HTERT RPE-1 (cell line): ENCODE data around the gene APOD.
"Not testable (repeated sequence)": the region's sequence is repeated elsewhere in the genome, so short reads cannot be mapped to it uniquely, and the experiment has no call there.

ENCODE experiments used
- in situ Hi-C: fragments of 300-500 bp; cut with MboI; formaldehyde crosslinking; loops from 4 replicates; pipeline ENCODE4 v1.14.3; 2020; ENCODE audit warnings: low sequenced_read_pairs

APOD gene

DNA sequence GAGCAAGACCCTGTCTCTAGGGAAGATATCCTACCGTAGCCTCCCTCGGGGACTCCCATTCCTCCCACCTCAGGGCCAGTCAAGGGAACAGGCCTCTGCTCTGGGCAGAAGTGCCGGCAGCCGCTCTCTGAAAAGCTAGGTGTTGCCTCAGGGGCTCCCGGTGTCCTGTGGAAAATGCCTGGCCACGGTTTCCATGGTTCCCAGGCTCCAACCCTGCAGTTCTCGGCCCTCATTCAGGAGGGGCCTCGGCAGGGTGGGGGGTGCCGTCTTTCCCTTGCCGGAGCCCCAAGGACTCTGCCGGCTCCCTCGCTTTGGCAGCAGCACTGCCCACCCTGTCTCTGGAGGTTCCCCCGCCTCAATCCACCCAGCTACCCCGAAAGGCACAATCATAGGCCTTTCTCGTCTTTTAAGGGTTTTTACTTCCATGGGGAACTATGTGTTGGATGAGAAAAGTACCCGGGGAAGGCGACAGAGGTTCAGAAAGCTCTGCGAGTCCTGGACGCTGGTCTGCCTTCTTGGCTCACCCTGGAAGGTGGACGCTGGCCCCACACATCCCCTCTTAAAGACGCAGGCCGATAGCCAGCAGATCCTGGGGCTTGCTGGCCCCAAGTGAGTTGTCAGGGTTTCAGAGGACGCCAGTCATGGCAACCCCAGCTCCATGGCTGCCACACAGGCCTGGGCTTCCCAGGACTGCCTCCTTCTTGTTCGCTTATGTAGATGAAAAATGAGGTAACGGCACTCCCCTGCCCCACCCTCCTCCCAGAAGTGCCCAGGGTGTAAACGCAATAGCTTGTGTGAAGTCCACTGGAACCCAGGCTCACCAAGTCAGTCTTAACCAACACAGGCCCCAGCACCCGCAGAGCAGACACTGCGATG is 34.3 kb upstream of the APOD start:
- in situ Hi-C loops = not testable (repeated sequence)

DNA sequence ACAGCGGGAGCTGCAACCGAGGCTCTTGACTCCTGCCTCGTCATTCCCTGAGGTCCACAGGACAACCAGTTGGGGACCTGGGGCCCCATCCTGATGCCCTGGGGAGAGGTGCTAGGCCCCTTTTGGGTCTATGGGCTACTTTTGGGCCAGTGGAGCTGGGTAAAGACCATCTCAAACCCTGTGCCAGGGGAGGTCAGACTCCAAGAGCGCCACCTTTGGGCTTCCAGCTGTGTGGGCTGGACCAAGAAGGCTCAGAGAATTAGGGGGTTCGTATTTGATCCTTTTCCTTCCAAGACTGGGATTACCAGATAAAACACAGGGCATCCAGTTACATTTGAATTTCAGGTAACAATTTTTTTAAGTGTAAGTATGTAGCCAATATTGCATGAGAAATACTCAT is 33.4 kb upstream of the APOD start:
- in situ Hi-C loops = not testable (repeated sequence)

DNA sequence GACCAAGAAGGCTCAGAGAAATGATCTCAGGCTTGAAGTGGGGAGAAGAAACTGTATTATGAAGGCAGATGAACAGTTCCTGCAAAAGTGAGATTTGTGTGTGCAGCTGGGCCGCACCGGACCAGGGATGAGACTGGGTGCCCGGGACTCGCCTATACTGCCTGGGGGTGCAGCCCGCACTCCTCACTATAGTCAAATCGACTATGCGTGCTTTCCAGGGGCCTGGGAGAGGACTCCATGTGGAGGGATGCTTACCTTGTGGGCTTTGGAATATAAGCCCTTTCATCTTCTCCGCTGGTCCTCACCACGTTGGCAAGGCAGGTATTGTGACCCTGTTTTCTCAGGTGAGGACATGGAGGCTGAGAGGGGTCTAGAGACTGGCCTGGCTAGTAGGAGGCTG is 32.9 kb upstream of the APOD start:
- in situ Hi-C loops = no loop called here

DNA sequence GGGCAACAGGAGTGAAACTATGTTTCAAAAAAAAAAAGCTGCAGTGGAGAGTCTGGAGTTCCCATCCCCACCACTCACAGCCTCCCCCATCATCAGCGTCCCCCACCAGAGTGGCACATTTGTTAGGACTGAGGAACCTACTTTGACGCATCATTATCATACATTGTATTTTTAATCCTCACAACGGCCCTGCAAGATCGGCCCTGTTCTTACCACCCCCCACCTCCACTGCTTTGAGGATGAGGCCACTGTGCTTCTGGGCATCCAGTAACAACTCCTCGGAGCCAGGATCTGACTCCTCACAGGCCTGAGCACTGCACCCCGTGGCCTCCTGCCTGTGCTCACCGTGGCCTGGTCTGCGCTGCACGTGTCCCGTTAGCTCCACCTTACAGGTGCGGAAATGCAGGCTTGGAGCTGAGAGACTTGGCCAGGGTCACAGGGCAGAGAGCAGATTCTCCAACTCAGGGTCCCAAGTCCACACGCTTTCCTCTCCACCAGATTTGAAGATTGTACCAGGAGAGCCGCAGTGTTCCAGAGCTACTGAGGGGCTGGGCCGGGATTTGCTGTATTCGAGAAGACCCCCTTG is 32.3 kb upstream of the APOD start:
- in situ Hi-C loops = not testable (repeated sequence)

DNA sequence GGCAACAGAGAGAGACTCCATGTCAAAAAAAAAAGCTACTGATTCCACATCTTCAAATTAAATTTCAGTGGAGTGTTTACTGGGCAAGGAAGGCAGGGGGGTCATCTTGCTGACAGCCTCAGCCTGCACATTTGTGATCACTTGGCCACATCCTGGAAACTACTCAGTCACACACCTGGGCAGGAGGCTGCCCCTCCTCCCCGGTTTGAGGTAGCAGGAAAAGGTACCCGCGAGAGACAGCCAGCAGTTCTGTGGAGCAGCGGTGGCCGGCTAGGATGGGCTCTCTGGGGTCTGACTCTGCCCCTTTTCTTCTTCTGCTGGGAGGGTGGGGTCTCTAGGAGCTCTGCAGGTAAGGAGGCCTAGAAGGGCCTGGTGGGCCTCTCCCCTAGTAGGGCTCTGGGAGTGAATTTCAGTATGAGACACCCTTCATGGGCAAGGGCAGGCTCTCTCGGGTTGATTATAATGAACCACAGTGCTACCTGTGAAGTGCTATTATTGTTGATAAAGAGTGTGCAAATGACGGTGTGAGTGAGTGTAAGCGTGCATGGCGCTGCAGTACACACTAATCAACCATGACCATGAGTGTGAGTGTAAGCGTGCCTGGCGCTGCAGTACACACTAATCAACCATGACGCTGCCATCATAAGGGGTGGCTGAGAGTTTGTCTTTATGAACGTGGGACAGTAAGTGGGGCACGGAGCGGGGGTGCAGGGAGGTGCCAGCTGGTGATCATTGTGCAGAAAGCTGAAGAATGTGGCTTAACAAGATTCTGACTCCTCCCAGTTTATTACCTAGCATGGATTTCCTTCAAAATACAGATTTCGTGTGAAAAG is 31.1 kb upstream of the APOD start:
- in situ Hi-C loops = not testable (repeated sequence)

DNA sequence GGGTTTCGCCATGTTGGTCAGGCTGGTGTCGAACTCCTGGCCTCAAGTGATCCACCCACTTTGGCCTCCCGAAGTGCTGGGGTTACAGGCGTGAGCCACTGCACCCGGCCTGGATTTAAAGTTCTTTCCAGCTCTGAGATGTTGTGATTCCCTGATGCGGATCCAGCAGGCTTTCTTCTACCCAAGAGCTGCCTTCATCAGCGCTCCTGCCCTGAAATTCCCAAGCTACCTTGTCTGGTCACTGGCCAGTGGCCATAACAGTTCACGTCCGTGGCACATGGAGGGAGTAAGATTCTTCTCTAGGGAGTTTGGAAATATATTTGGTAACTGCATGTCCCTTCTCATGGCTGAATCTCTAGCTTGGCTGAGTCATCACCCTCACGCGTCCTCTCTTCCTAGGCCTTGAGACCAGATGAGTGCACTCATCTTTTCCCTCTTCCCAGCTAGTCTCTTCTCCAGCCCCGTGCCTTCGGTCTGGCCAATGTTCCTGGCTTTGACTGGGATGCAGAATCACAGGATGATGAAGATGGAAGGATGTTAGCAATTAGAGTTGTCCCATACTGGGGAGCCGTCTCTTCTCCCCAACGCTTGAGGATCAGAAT is 29.8 kb upstream of the APOD start:
- in situ Hi-C loops = no loop called here

DNA sequence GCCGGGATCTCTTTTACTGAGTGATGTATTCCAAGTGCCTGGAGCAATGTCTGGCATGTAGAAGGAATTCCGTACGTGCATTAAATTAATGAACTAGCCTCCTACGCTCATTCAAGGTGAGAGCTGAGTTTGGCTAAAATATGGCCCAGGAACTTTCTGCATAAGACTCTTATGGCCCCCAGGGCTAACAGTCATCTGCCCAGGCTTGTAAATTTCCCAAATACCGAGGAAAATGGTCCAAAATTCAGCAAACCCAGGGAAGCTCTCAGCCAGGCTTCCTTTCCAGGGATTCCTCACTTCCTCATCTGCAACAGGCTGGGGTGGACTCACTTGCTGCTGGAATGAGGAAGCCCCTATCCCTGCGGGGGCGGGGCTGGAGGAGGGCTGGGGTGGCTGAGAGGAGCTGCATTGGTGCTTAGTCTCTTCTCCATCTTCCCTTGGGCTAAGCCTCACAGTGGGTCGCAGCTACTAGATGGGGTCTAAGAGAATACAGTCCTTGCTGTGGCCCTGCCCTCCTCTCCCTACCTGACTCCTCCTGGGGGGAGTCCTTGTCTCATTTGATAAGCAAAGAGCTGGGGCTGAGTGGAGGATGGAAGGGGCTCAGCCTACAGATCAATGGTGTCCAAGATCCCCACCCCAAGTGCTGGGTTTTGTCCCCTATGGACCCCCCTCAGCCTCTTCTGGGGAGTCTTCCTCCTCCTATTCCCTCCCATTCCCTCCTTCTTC is 28.5 kb upstream of the APOD start:
- in situ Hi-C loops = no loop called here

DNA sequence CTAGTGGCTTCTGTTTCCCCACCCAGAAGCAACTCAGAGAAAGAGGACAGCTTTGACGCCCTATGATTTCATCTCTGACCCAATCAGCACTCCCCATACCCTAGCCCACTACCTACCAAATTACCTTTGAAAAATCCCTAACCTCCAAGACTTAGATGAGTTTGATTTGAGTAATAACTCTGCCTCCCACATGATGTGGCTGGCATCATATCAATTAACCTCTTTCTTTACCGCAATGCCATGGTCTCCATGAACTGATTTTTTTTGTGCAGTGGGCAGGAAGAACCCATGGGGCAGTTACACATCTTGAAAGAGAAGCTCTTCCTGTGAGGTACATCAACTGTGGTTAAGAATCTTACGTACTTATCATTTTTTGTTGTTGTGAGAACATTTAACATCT is 25.5 kb upstream of the APOD start:
- in situ Hi-C loops = no loop called here

DNA sequence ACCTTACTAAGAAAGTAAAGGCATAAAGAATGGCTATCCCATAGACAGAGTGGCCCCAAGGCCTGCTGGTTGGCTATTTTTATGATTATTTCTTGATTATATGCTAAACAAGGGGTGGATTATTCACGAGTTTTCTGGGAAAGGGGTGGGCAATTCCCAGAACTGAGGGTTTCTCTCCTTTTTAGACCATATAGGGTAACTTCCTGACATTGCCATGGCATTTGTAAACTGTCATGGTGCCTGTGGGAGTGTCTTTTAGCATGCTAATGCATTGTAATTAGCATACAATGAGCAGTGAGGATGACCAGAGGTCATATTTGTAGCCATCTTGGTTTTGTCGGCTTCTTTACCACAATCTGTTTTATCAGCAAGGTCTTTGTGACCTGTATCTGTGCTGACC is 18.0 kb upstream of the APOD start:
- in situ Hi-C loops = not testable (repeated sequence)

DNA sequence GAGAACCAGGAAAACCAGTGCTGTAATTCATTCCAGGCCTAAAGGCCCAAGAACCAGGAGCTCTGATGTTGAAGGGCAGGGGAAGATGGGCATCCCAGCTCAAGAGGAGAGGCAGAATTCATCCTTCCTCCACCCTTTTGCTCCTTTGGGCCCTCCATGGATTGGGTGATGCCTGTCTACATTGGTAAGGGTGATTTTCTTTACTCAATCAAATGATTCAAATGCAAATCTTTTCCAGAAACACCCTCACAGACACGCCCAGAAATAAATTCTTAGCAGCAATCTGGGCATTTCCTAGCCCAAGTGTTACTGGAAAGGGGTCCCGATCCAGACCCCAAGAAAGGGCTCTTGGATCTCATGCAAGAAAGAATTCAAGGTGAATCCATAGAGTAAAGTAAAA is 17.6 kb upstream of the APOD start:
- in situ Hi-C loops = no loop called here

DNA sequence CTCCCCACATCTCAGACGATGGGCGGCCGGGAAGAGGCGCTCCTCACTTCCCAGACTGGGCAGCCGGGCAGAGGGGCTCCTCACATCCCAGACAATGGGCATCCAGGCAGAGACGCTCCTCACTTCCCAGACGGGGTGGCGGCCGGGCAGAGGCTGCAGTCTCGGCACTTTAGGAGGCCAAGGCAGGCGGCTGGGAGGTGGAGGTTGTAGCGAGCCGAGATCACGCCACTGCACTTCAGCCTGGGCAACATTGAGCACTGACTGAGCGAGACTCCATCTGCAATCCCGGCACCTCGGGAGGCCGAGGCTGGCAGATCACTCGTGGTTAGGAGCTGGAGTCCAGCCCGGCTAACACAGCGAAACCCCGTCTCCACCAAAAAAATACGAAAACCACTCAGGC is 16.2 kb upstream of the APOD start:
- in situ Hi-C loops = not testable (repeated sequence)

DNA sequence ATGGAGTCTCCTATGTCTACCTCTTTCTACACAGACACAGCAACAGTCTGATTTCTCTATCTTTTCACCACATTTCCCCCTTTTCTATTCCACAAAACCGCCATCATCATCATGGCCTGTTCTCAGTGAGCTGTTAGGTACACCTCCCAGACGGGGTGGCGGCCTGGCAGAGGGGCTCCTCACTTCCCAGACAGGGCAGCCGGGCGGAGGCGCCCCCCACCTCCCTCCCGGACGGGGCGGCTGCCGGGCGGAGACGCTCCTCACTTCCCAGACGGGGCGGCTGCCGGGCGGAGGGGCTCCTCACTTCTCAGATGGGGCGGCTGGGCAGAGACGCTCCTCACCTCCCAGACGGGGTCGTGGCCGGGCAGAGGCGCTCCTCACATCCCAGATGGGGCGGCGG is 15.8 kb upstream of the APOD start:
- in situ Hi-C loops = not testable (repeated sequence)

DNA sequence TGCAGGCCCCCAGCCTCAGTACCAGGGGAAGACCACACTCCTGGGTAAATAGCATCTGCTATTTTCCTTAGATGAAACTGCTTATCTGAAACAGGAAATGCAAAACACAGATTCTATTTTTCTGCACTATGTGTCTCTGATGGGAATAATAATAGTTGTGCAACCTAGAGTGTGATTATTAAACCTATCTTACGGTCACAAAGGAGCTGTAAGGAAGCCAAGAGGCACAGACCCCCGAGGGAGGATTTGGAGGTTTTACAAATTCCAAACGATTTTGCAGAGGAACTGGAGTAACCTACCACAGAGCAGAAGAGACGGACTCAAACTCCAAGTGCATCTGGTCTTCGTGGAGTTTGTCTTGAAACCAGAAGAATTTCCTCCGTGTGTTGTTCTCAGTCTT is 14.1 kb upstream of the APOD start:
- in situ Hi-C loops = no loop called here

DNA sequence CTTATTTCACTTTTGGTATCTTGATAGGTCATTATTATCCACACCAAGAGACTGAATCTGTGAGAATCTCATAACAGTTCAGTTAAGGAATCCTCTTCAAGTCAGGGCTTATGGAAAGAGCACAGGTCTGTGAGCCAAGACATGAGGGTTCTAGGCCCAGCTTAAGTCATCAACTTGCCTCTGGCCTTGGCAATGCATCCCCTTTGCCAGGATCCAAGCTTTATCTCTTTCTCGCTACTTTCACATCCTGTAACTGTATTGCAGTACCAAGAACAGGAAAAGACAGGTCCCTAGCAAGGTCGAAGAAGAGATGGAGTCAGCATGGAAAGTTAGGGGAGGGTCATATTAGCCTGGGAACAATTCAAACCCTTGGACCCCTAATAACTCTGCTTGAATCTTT is 13.5 kb upstream of the APOD start:
- in situ Hi-C loops = no loop called here

DNA sequence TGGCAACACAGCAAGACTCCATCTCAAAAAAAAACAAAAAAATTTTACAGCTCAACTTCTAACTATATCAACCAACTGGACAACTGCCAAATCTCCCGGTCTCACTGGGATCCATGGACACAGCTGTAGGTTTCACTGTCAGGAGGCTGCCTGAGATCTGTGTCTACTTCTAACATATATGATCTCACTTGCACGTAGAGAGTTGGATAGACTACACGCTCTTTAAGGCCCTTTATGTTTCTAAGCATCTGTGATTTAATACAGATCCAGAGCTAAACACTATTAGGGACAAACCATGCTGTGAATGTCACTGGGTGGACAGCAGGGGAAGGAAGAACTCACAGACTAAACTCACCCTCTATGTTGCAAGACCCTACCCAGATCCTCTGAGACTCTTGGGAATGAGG is 13.0 kb upstream of the APOD start:
- in situ Hi-C loops = no loop called here

DNA sequence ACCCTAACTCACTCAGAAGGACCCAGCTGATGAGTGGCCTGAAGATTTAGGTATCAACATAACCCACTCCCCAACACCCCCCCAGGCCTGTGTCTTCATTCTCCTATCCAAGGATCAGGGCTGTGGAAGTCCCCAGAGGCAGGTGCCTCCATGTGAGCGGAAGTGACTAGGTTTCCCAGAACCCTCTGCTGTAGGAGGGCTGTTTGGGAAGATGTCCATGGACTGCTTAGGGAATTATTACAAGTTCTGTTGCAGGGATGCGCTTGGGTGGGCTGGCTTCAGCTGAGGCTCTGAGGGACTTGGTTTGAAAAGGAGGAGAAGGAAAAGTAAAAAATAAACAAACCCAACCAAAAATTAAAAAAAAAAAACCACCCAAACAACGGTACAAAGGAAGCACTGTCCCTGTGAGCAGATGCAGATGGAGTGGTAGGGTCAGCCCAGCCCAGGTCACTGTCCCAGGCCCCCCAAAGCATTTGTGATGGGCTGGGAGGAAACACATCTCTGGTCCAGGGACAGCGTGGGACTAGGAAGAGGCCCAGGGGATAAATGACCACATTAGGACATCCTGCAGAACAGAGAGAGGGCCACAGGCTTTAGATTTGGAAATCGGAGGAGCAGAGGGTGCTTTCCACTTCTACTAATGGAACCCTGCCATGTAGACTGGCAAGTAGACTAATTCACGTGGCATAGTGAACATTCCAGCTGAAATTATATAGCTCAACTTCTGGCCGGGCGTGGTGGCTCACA is 12.2 kb upstream of the APOD start:
- in situ Hi-C loops = no loop called here

DNA sequence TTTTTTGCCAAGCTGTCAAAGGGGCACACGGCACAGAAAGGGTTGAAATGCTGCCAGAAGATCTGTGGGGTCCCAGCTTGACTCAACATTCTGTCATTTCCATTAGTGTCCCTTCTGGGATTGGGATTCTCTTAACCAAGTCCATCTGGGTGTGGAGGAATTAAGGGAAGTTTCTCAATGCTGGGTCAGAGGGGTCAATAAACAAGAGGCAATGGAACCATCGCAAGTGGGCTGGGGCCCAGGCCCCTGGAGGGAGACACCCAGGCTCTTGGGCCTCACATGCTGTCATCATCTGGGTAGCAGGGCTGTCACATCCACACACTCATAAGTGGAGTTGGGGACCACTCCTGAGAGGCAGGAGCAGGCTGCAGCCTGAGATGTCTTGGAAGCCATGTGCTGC is 8.1 kb upstream of the APOD start:
- in situ Hi-C loops = no loop called here

DNA sequence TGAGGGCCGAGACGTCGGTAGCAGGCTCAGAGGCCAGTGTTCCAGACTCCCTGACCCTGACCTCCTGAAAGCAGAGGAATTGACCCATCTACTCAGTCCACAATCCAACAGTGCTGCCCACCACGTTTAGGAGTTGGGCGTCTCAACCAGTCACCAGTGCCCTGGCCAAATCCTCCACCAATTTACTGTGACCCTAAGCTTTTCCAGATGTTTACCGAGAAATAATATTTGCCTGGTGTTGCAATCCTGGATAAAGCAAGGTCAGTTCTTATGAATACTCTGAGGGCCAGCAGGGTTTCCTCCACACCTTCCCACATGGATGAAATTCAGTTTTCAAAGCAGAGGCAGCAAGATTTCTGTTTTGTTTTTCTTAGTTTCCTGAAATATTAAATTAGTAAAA is 7.5 kb upstream of the APOD start:
- in situ Hi-C loops = no loop called here

DNA sequence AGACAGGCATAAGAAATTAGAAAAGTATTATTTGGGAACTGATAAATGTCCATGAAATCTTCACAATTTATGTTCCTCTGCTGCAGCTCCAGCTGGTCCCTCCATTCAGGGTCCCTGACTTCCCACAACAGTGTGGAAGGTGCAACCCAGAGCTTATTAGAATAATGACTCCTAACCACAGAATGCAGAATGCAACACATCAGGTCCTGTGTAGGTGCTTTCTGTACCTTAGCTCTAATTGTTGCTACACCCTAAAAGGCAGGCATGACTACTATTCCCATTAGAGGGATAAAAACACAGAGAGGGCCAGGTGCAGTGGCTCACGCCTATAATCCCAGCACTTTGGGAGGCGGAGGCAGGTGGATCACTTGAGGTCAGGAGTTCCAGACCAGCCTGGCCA is 6.6 kb upstream of the APOD start:
- in situ Hi-C loops = not testable (repeated sequence)

DNA sequence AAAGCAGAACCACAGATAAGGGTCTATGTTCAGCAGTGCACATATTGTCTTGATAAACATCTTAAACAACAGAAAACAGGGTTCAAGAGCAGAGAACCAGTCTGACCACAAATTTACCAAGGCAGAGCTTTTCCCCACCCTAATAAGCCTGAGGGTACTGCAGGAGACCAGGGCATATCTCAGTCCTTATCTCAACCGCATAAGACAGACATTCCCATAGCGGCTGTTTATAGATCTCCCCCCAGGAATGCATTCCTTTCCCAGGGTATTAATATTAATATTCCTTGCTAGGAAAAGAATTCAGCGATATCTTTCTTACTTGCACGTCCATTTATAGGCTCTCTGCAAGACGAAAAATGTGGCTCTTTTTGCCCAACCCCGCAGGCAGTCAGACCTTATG is 6.1 kb upstream of the APOD start:
- in situ Hi-C loops = not testable (repeated sequence)
